Activated T-helper 1 cell treated with anti-CD3 and anti-CD28 coated beads, Interleukin-12 subunit alpha, Interleukin-12 subunit beta, Interleukin-2, Interleukin-4 antibody, amounts not matched to agents 30 ng/mL and 10 ng/mL and 1 ng/mL, durations not matched to agents 14 hours and 24 hours and 36 hours (primary cell): ENCODE data around the gene TRIM74. TPM values are rescaled to one million over a fixed set of nuclear protein-coding genes. Genes with fewer than 3 reads are reported as not detected.
"Not testable (repeated sequence)": the region's sequence is repeated elsewhere in the genome, so short reads cannot be mapped to it uniquely, and the experiment has no call there.

Experiments
- DNase-seq: peaks from one replicate; pipeline ENCODE4 v3.0.0; 2021; ENCODE audit warnings: low spot score
- H3K27ac Mint-ChIP-seq: one replicate; pipeline ENCODE4 v1.8.0; 2021; ENCODE audit warnings: mild to moderate bottlenecking, mixed read lengths
- H3K27me3 Mint-ChIP-seq: one replicate; pipeline ENCODE4 v1.8.0; 2022; ENCODE audit warnings: mild to moderate bottlenecking, moderate library complexity, mixed read lengths; ENCODE audit not compliant: insufficient read depth
- H3K36me3 Mint-ChIP-seq: one replicate; pipeline ENCODE4 v1.8.0; 2021; ENCODE audit warnings: low read depth, mixed read lengths
- H3K4me1 Mint-ChIP-seq: one replicate; pipeline ENCODE4 v1.8.0; 2021; ENCODE audit warnings: low read depth, mixed read lengths
- H3K4me3 Mint-ChIP-seq: one replicate; pipeline ENCODE4 v1.8.0; 2021; ENCODE audit warnings: mild to moderate bottlenecking, moderate library complexity, mixed read lengths
- H3K9me3 Mint-ChIP-seq: one replicate; pipeline ENCODE4 v1.8.0; 2021; ENCODE audit warnings: mixed read lengths
- intact Hi-C: fragments of 100-400 bp; cut with micrococcal nuclease; formaldehyde crosslinking; loops from one replicate; pipeline ENCODE4 v1.15.1; 2024
- total RNA-seq: library from RNA; stranded (reverse); gene quantifications from 2 replicates; pipeline ENCODE4 v1.2.3, GENCODE V29; 2022

The TRIM74 gene
- total RNA-seq, 1 donor from 2014 or later, result 0.57 TPM

GRCh38 chr7:72914756-72915525, 54.3 kb downstream of the TRIM74 start:
- H3K4me3 Mint-ChIP-seq, H3K27ac Mint-ChIP-seq, H3K27me3 Mint-ChIP-seq, H3K9me3 Mint-ChIP-seq: not testable (repeated sequence)
- peak; percentile 45 for DNase-seq
- intact Hi-C loops, result loop anchor here (2.0 kb wide), 2 partner anchors 84 to 92 kb away; no protein-coding TSS in a partner anchor
- Mint-ChIP-seq H3K36me3 (peaks cover 29% of the 10 kb centered on the region), H3K4me1 (peaks cover 15% of the 10 kb centered on the region)

DNA sequence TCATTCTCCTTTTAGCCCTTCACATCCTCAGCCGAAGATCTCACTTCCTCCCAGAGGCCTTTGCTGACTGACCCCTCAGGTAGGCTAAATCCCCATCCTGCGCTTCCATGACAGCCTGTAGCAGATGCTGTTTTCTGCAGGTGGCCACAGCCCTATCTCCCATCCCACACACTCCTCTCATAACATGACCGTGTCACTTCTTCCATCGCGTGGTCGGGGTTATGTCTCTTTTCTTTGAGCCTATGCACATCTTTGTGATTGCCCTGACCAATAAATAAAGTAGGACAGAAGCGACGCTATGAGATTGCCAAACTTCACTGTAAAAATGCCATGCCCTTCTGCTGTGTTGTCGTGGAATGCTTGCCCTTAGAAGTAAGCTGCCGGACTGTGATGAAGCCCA, 55.5 kb downstream of the TRIM74 start:
- not testable (repeated sequence) for H3K9me3 Mint-ChIP-seq, H3K27me3 Mint-ChIP-seq, DNase-seq, H3K4me3 Mint-ChIP-seq
- H3K36me3 Mint-ChIP-seq, result peaks cover 32% of the 10 kb centered on the region
- peak overlapping the region; percentile 83 for H3K27ac Mint-ChIP-seq
- H3K4me1 Mint-ChIP-seq, result peaks cover 15% of the 10 kb centered on the region
- intact Hi-C loops, result loop anchor here (2.0 kb wide), 2 partner anchors 83 to 91 kb away; no protein-coding TSS in a partner anchor

- H3K9me3 Mint-ChIP-seq, H3K27me3 Mint-ChIP-seq, DNase-seq, H3K27ac Mint-ChIP-seq, H3K4me3 Mint-ChIP-seq, intact Hi-C loops: not testable (repeated sequence)
- Mint-ChIP-seq H3K36me3 (peaks cover 42% of the 10 kb centered on the region), H3K4me1 (peaks cover 15% of the 10 kb centered on the region)
These were observed 57.9 kb downstream of the TRIM74 start for GRCh38 chr7:72911395-72911794.

Other genes with a start within 250 kb of the TRIM74 start
- gene TYW1B, start 141.3 kb downstream of the TRIM74 start, total RNA-seq, result 3.3 TPM in 2 replicates
- gene POM121, start 44.4 kb downstream of the TRIM74 start, total RNA-seq, result 64.0 and 67.5 TPM in 2 replicates
- gene SPDYE8, start 60.3 kb upstream of the TRIM74 start, total RNA-seq, result not detected in 2 replicates
- gene SPDYE11, start 88.4 kb upstream of the TRIM74 start, total RNA-seq, result not detected in 2 replicates
- gene SPDYE9, start 116.6 kb upstream of the TRIM74 start, total RNA-seq, result not detected in 2 replicates